Mesodermal cell (in vitro differentiated cells): ENCODE data around the gene MDM1.

Source experiments
- H3K27ac ChIP-seq: 2 replicates; pipeline ENCODE4 v1.7.0; 2013; ENCODE audit warnings: mild to moderate bottlenecking, low read depth, low read length, moderate library complexity; ENCODE audit not compliant: severe bottlenecking
- H3K36me3 ChIP-seq: 2 replicates; pipeline ENCODE4 v1.7.1; 2013; ENCODE audit warnings: mild to moderate bottlenecking, low read length, moderate library complexity; ENCODE audit not compliant: control insufficient read depth, insufficient read depth
- H3K4me1 ChIP-seq: one replicate; pipeline ENCODE4 v1.7.1; 2013; ENCODE audit warnings: mild to moderate bottlenecking, low read length; ENCODE audit not compliant: insufficient read depth, control insufficient read depth, poor library complexity, severe bottlenecking
- H3K4me3 ChIP-seq: 2 replicates; pipeline ENCODE4 v1.7.0; 2013; ENCODE audit warnings: low read length, control low read depth, mild to moderate bottlenecking; ENCODE audit not compliant: insufficient read depth, poor library complexity, severe bottlenecking; ENCODE audit errors: extremely low read depth
- H3K9me3 ChIP-seq: 2 replicates; pipeline ENCODE4 v1.7.1; 2013; ENCODE audit warnings: mild to moderate bottlenecking, low read length, moderate library complexity; ENCODE audit not compliant: control insufficient read depth
- WGBS, 2 experiments: methylation state at CpG; one replicate each; pipeline ENCODE4 v1.1.5; 2013; ENCODE audit warnings: missing lambda C conversion rate in 2 of 2; ENCODE audit not compliant: insufficient coverage in 2 of 2; 5-methylcytosine and 5-hydroxymethylcytosine counted together

MDM1 gene

GRCh38 chr12:68269779-68270178 lies 62.4 kb downstream of the MDM1 start:
- H3K9me3 ChIP-seq, result no peaks in the 10 kb centered on the region
- no peaks in the 10 kb centered on the region for H3K4me1 ChIP-seq
- H3K36me3 ChIP-seq, result no peaks in the 10 kb centered on the region
- WGBS, 2 experiments, result 91 to 96% methylated on average over 1 to 2 of the region's 2 CpGs
- no peak overlapping the region for H3K4me3 ChIP-seq
- no peak overlapping the region for H3K27ac ChIP-seq

GRCh38 chr12:68268967-68269366 lies 63.2 kb downstream of the MDM1 start:
- Histone ChIP-seq H3K9me3 (no peaks in the 10 kb centered on the region), H3K4me1 (no peaks in the 10 kb centered on the region), H3K36me3 (no peaks in the 10 kb centered on the region), H3K4me3 (no peak overlapping the region), H3K27ac (no peak overlapping the region)

GRCh38 chr12:68267892-68268396 lies 64.2 kb downstream of the MDM1 start:
- Histone ChIP-seq H3K36me3 (no peaks in the 10 kb centered on the region), H3K4me3 (no peak overlapping the region), H3K4me1 (no peaks in the 10 kb centered on the region), H3K9me3 (no peaks in the 10 kb centered on the region), H3K27ac (no peak overlapping the region)
- WGBS, 2 experiments, result 73 to 89% methylated on average over 3 to 4 of the region's 6 CpGs

GRCh38 chr12:68264857-68265256 lies 67.3 kb downstream of the MDM1 start:
- Histone ChIP-seq H3K9me3 (no peaks in the 10 kb centered on the region), H3K4me3 (no peak overlapping the region), H3K27ac (no peak overlapping the region), H3K36me3 (no peaks in the 10 kb centered on the region), H3K4me1 (no peaks in the 10 kb centered on the region)
- 75% methylated on average over 1 of the region's 2 CpGs; no CpG with 5 or more reads in 1 of the 2 experiments for whole genome bisulfite sequencing, 2 experiments

- H3K36me3 ChIP-seq, result no peaks in the 10 kb centered on the region
- no peak overlapping the region for H3K4me3 ChIP-seq
- WGBS, 2 experiments, result 94 to 100% methylated on average over 2 to 3 of the region's 7 CpGs
- no peak overlapping the region for H3K27ac ChIP-seq
- H3K4me1 ChIP-seq, result peaks cover 2% of the 10 kb centered on the region
- H3K9me3 ChIP-seq, result no peaks in the 10 kb centered on the region
Measured at GRCh38 chr12:68264158-68264855, 67.9 kb downstream of the MDM1 start.

- no peaks in the 10 kb centered on the region for H3K9me3 ChIP-seq
- H3K36me3 ChIP-seq, result no peaks in the 10 kb centered on the region
- WGBS, 2 experiments, result 100% methylated on average over 1 of the region's 1 CpG; no CpG with 5 or more reads in 1 of the 2 experiments
- H3K4me3 ChIP-seq, result no peak overlapping the region
- H3K27ac ChIP-seq, result no peak overlapping the region
- H3K4me1 ChIP-seq, result peaks cover 2% of the 10 kb centered on the region
Measured at GRCh38 chr12:68263366-68263765, 68.8 kb downstream of the MDM1 start.

GRCh38 chr12:68261896-68262295 lies 70.3 kb downstream of the MDM1 start:
- Histone ChIP-seq H3K4me3 (no peak overlapping the region), H3K27ac (no peak overlapping the region), H3K9me3 (no peaks in the 10 kb centered on the region), H3K4me1 (peaks cover 2% of the 10 kb centered on the region), H3K36me3 (no peaks in the 10 kb centered on the region)

GRCh38 chr12:68260153-68260552 lies 72.0 kb downstream of the MDM1 start:
- H3K4me1 ChIP-seq, result peaks cover 2% of the 10 kb centered on the region
- no peaks in the 10 kb centered on the region for H3K36me3 ChIP-seq
- H3K9me3 ChIP-seq, result no peaks in the 10 kb centered on the region
- no peak overlapping the region for H3K4me3 ChIP-seq
- 100% methylated on average over 1 of the region's 3 CpGs; no CpG with 5 or more reads in 1 of the 2 experiments for WGBS, 2 experiments
- no peak overlapping the region for H3K27ac ChIP-seq

GRCh38 chr12:68259318-68259940 lies 72.7 kb downstream of the MDM1 start:
- Histone ChIP-seq H3K4me1 (peaks cover 2% of the 10 kb centered on the region), H3K27ac (no peak overlapping the region), H3K4me3 (no peak overlapping the region), H3K9me3 (no peaks in the 10 kb centered on the region), H3K36me3 (no peaks in the 10 kb centered on the region)
- WGBS, 2 experiments, result 67% methylated on average over 1 of the region's 3 CpGs; no CpG with 5 or more reads in 1 of the 2 experiments

GRCh38 chr12:68253504-68253903 lies 78.7 kb downstream of the MDM1 start, which contains the start of gene IL22:
IL22 (minus strand) TSS chr12:68253604; CDS start chr12:68253448, 156 bp downstream.
- no peak within 1 kb of the TSS for H3K4me3 ChIP-seq
- no peaks in the 10 kb centered on the region for H3K9me3 ChIP-seq
- 83 to 100% methylated on average over 1 to 3 of the region's 7 CpGs for WGBS, 2 experiments
- H3K27ac ChIP-seq, result no peak within 1 kb of the TSS
- H3K36me3 ChIP-seq, result no peaks in the 10 kb centered on the region
- no peaks in the 10 kb centered on the region for H3K4me1 ChIP-seq

GRCh38 chr12:68252077-68252476 lies 80.1 kb downstream of the MDM1 start:
- H3K4me3 ChIP-seq, result no peak overlapping the region
- no peaks in the 10 kb centered on the region for H3K4me1 ChIP-seq
- no peak overlapping the region for H3K27ac ChIP-seq
- WGBS, 2 experiments, result 85 to 100% methylated on average over 4 to 5 of the region's 5 CpGs
- peaks cover 7% of the 10 kb centered on the region for H3K9me3 ChIP-seq
- no peaks in the 10 kb centered on the region for H3K36me3 ChIP-seq
